SJSA1 (cell line): ENCODE measurements around the gene GPRC5D. TPM values are rescaled to one million over a fixed set of nuclear protein-coding genes. Genes with fewer than 3 reads are reported as not detected.

Experiments used
- DNase-seq, 2 experiments: peaks; one replicate each; pipeline ENCODE4 v3.0.0-alpha.2; 2015 to 2020; ENCODE audit warnings: low spot score in 2 of 2, low read depth in 1 of 2
- H3K27ac ChIP-seq: fragments of 250-450 bp; sonication (Bioruptor Pico); 2 replicates; pipeline ENCODE4 v1.5.1; 2020; ENCODE audit warnings: mild to moderate bottlenecking, moderate library complexity
- H3K27me3 ChIP-seq: fragments of 250-450 bp; sonication (Bioruptor Pico); replicated peaks from 2 replicates; pipeline ENCODE4 v1.5.1; 2020; ENCODE audit warnings: mild to moderate bottlenecking, moderate library complexity
- H3K36me3 ChIP-seq: fragments of 250-450 bp; sonication (Bioruptor Pico); 2 replicates; pipeline ENCODE4 v1.5.1; 2020; ENCODE audit warnings: mild to moderate bottlenecking
- H3K4me1 ChIP-seq: fragments of 250-450 bp; sonication (Bioruptor Pico); replicated peaks from 2 replicates; pipeline ENCODE4 v1.6.1; 2021; ENCODE audit warnings: mild to moderate bottlenecking
- H3K4me3 ChIP-seq: fragments of 250-450 bp; sonication (Bioruptor Pico); 2 replicates; pipeline ENCODE4 v1.5.1; 2020; ENCODE audit warnings: mild to moderate bottlenecking
- H3K9me3 ChIP-seq: fragments of 250-450 bp; sonication (Bioruptor Pico); replicated peaks from 2 replicates; pipeline ENCODE4 v1.5.1; 2020; ENCODE audit warnings: mild to moderate bottlenecking
- total RNA-seq: library from RNA; depleted of rRNA; stranded (reverse); fragments of >200 nt; shearing (Covaris generic); gene quantifications from 2 replicates; pipeline ENCODE4 v1.2.3, GENCODE V29; 2014

GPRC5D gene
- total RNA-seq, 1 experiment from 2014 or later = not detected

DNA sequence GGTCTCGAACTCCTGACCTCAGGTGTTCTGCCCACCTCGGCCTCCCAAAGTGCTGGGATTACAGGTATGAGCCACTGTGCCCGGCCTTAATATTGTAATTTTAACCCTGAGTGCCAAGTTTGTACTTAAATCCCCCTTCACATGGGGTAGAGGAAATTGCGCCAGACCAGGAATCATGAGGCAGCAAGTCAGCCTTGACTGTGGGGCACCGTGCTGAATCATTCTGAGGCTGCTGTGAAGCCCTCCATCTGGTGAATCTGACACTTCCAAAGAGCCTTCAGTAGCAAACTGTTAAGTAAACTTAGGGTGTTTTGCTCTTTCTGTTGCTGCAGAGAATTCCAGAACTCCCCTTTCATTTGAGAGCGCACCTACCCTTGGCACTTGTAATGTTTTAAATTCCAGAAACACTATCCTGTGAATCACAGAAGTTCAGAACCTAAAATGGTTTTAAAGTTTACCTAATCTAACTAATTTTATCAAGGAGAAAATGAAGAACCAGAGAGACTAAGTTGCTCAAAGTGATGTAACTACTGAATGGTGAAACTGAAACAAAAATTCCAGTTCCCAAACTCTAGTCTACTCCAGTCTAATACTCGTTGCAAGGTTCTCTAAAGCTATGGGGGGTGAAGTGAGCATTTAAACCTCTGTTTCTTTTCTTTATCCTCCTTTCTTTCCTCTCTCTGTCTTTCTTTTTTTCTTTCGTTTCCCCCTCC, 40.6 kb upstream of the GPRC5D start:
- H3K27me3 ChIP-seq = no peaks in the 10 kb centered on the region
- peaks cover 10% of the 10 kb centered on the region for H3K4me1 ChIP-seq
- DNase-seq = peak; percentile 46 to 60
- peaks cover 12% of the 10 kb centered on the region; the same call in 1 of the 2 replicates for H3K36me3 ChIP-seq
- peak overlapping the region; percentile 23 for H3K4me3 ChIP-seq
- no peaks in the 10 kb centered on the region for H3K9me3 ChIP-seq
- H3K27ac ChIP-seq = peak overlapping the region; percentile 64

GRCh38 chr12:12990700-12991468, 38.9 kb upstream of the GPRC5D start:
- no peak for DNase-seq
- H3K9me3 ChIP-seq = no peaks in the 10 kb centered on the region
- peaks cover 10% of the 10 kb centered on the region for H3K4me1 ChIP-seq
- no peaks in the 10 kb centered on the region for H3K27me3 ChIP-seq
- H3K27ac ChIP-seq = no peak overlapping the region
- no peak overlapping the region for H3K4me3 ChIP-seq
- peaks cover 25% of the 10 kb centered on the region for H3K36me3 ChIP-seq

DNA sequence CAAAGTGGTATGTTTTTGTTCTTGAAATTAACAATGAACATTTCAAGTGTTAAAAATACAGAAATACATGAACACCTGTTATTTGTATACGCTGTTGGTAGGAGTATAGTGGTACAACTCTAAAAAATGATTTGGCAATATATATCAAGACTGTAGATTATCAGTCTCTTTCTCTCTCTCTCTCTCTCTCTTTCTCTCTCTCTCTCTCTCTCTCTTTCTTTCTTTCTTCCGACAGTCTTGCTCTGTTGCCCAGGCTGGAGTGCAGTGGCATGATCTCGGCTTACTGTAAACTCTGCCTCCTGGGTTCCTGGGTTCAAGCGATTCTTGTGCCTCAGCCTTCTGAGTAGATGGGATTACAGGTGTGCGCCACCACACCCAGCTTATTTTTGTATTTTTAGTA, 35.5 kb upstream of the GPRC5D start:
- Histone ChIP-seq H3K27ac (no peak overlapping the region), H3K4me3 (no peak overlapping the region), H3K27me3 (no peaks in the 10 kb centered on the region), H3K36me3 (peaks cover 47% of the 10 kb centered on the region), H3K4me1 (peaks cover 7% of the 10 kb centered on the region), H3K9me3 (no peaks in the 10 kb centered on the region)
- DNase-seq = no peak

- Histone ChIP-seq H3K27me3 (no peaks in the 10 kb centered on the region), H3K4me1 (peaks cover under 1% of the 10 kb centered on the region; the same call in 1 of the 2 replicates), H3K9me3 (no peaks in the 10 kb centered on the region), H3K27ac (no peak overlapping the region), H3K36me3 (peaks cover 47% of the 10 kb centered on the region), H3K4me3 (no peak overlapping the region)
- DNase-seq = no peak
These were observed 34.9 kb upstream of the GPRC5D start for GRCh38 chr12:12986775-12987331.

- no peak for DNase-seq
- H3K4me1 ChIP-seq = no peaks in the 10 kb centered on the region
- peaks cover 47% of the 10 kb centered on the region for H3K36me3 ChIP-seq
- H3K27me3 ChIP-seq = no peaks in the 10 kb centered on the region
- H3K27ac ChIP-seq = no peak overlapping the region
- no peaks in the 10 kb centered on the region for H3K9me3 ChIP-seq
- H3K4me3 ChIP-seq = no peak overlapping the region
These were observed 33.9 kb upstream of the GPRC5D start for GRCh38 chr12:12985817-12986408.

GRCh38 chr12:12984149-12984548, 32.2 kb upstream of the GPRC5D start:
- H3K4me3 ChIP-seq = no peak overlapping the region
- DNase-seq = no peak
- H3K27ac ChIP-seq = no peak overlapping the region
- no peaks in the 10 kb centered on the region for H3K9me3 ChIP-seq
- H3K36me3 ChIP-seq = peaks cover 44% of the 10 kb centered on the region
- H3K4me1 ChIP-seq = peaks cover 17% of the 10 kb centered on the region
- H3K27me3 ChIP-seq = no peaks in the 10 kb centered on the region

DNA sequence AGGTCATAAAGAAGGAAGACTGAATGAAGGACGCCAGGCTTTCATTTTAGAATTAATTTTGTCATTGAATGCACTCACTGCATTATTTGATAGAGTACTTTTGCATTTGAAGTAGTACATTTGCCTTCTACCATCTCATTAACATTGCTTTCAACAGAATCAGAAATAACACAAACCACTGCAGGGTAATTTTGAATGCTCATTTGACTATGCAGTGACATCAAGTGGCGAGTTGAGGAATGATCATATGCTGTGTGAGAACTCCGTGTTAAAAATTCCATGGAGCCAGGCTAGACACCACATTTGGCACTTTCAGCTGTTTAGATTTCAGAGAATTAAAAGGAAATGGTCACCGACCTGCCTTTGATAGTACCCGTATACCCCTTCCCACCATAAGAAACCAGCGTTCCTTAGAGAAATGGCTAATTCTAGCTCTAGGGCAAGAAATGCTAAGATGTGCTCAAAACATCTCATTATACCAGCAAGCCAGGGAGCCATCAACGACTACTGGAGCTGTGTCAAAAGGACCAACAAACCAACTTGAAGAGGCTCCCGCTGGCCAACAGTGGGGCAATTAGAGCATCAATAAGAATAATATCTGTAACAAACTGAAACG, 31.6 kb upstream of the GPRC5D start:
- Histone ChIP-seq H3K36me3 (peaks cover 38% of the 10 kb centered on the region), H3K27me3 (no peaks in the 10 kb centered on the region), H3K4me1 (peaks cover 24% of the 10 kb centered on the region), H3K9me3 (no peaks in the 10 kb centered on the region), H3K4me3 (no peak overlapping the region), H3K27ac (no peak overlapping the region)
- DNase-seq = peak in 1 of 2 experiments; percentile 33

GRCh38 chr12:12982331-12982730, 30.4 kb upstream of the GPRC5D start:
- Histone ChIP-seq H3K4me3 (no peak overlapping the region), H3K4me1 (peaks cover 33% of the 10 kb centered on the region), H3K9me3 (no peaks in the 10 kb centered on the region), H3K27ac (no peak overlapping the region), H3K27me3 (no peaks in the 10 kb centered on the region), H3K36me3 (peaks cover 39% of the 10 kb centered on the region)
- no peak for DNase-seq

DNA sequence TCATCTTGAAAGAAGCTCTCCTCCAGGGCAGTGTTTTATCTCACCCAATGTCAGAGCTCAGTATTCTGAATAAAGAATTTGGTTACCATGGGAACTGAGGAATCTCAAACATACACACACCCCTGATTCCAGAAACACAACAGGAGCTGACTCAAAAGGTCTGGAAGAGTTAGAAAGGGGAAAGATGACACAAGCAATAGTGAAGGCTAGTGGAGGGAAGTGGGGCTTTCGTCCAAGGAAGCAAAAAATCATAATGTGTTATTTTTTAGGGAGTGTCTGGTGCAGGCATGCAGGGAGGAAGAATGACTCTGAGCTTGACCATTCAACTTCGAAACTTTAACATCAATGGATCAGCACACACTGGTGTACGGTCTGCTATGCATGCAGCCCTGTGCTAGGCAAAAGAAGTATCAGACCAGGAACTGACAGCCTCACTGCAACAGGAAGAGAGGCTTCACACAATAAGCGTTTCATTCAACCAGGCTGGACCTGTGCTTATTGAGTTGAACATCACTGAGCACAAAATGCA, 27.8 kb upstream of the GPRC5D start:
- peak; percentile 62 to 83 for DNase-seq
- Histone ChIP-seq H3K9me3 (no peaks in the 10 kb centered on the region), H3K4me1 (peaks cover 59% of the 10 kb centered on the region), H3K27me3 (no peaks in the 10 kb centered on the region), H3K36me3 (peaks cover 34% of the 10 kb centered on the region), H3K27ac (peak overlapping the region; percentile 93), H3K4me3 (no peak overlapping the region)

DNA sequence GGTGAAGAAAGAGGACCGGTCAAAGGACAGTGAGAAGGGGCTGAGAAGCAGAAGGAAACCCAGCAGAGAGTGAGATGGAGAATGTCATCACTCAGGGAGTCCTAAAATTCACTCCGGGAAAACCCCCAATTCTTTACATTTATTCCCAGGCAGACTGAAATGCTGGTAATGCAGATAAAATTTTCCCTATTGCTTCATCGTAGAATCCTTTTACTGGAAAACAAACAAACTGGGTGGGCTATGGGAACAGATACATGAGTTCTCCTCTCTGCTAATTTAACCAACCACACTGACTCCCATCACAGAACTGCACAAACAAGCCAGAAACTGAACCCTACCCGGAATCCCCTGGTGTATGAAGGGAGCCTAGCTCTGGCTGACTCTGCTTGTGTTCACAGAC, 27.2 kb upstream of the GPRC5D start:
- peaks cover 38% of the 10 kb centered on the region for H3K36me3 ChIP-seq
- H3K4me1 ChIP-seq = peaks cover 60% of the 10 kb centered on the region
- H3K4me3 ChIP-seq = no peak overlapping the region
- H3K27me3 ChIP-seq = no peaks in the 10 kb centered on the region
- H3K9me3 ChIP-seq = no peaks in the 10 kb centered on the region
- peak overlapping the region; percentile 93 for H3K27ac ChIP-seq
- DNase-seq = peak; percentile 58 to 79

DNA sequence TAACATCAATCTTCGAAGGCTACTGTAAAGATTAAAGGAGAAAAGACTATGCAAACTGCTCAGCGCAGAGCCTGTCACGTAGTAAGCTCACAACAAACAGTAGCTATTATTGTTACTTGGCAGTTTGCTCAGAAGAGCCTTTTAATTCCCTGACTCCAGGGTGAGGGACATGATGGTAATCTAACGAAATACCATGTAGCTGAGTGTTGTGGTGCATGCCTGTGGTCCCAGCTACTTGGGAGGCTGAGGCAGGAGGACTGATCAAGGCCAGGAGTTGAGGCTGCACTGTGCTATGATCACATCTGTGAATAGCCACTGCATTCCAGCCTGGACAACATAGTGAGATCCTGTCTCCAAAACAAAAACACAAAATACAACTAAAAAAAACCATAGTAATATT, 25.3 kb upstream of the GPRC5D start:
- peak in 1 of 2 experiments; percentile 25 for DNase-seq
- peaks cover 40% of the 10 kb centered on the region for H3K36me3 ChIP-seq

DNA sequence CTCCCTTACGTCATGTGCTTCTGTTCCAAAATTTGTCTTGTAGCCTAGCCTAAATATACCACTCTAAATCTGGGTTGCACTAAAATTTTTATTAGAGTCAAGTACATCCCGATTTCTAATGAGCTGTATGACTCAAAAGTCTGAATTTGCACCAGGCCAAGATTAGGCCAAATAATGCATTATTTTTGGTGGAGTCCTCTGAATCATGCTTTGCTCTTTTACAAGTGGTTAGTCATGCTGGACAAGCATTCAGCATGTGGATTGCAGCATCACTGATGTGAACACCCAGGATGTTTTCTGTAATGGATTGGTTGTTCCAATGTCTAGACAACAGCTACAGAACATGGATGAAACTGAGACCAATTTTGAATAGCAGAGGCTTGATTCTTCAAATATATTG, 24.4 kb upstream of the GPRC5D start:
- peaks cover 42% of the 10 kb centered on the region for H3K36me3 ChIP-seq

More for the DNA sequence above, 25.3 kb upstream of the GPRC5D start:
- Histone ChIP-seq H3K4me3 (no peak overlapping the region), H3K4me1 (peaks cover 60% of the 10 kb centered on the region), H3K27me3 (no peaks in the 10 kb centered on the region), H3K27ac (peak overlapping the region; percentile 79), H3K9me3 (no peaks in the 10 kb centered on the region)

More for the DNA sequence above, 24.4 kb upstream of the GPRC5D start:
- DNase-seq = peak; percentile 69 to 77
- peak overlapping the region; percentile 79 for H3K27ac ChIP-seq
- no peaks in the 10 kb centered on the region for H3K9me3 ChIP-seq
- peaks cover 60% of the 10 kb centered on the region for H3K4me1 ChIP-seq
- H3K27me3 ChIP-seq = no peaks in the 10 kb centered on the region
- H3K4me3 ChIP-seq = no peak overlapping the region
